Uterus (tissue), 2 donors: ENCODE results near the gene KIF17.

Experiments used
- POLR2A ChIP-seq, 2 donors: fragments of 450-650 bp; IDR thresholded peaks; one replicate each; pipeline ENCODE4 v1.6.1; 2016; ENCODE audit warnings: antibody characterized with exemption in 2 of 2, mild to moderate bottlenecking in 1 of 2, moderate library complexity in 1 of 2
- TF ChIP-seq, protein P1 (sequence below), 4 experiments: fragments of 200-600 bp in 2 of 4; fragments of 450-650 bp in 2 of 4; sonication (generic) in 2 of 4; IDR thresholded peaks; one replicate each; pipeline ENCODE4 v1.5.1; 2016 to 2019; ENCODE audit warnings: antibody characterized with exemption in 4 of 4, mild to moderate bottlenecking in 2 of 4, moderate library complexity in 1 of 4

DNA sequence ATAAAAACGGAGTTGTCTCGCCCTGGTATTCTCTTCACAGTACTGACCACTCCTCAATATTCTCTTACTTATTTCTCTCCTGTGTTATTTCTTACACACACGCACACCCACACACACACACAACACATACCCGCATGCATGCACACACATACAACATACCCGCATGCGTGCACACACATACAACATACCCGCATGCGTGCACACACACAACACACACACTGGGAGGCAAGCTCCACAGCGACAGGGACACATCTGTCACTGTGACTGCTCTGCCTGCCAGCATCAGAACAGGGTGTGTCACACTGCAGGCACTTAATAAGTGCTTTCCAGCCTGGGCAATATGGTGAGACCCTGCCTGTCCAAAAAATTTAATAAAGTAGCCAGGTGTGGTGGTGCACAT is 35.8 kb downstream of the KIF17 start:
- TF ChIP-seq, protein P1, sequence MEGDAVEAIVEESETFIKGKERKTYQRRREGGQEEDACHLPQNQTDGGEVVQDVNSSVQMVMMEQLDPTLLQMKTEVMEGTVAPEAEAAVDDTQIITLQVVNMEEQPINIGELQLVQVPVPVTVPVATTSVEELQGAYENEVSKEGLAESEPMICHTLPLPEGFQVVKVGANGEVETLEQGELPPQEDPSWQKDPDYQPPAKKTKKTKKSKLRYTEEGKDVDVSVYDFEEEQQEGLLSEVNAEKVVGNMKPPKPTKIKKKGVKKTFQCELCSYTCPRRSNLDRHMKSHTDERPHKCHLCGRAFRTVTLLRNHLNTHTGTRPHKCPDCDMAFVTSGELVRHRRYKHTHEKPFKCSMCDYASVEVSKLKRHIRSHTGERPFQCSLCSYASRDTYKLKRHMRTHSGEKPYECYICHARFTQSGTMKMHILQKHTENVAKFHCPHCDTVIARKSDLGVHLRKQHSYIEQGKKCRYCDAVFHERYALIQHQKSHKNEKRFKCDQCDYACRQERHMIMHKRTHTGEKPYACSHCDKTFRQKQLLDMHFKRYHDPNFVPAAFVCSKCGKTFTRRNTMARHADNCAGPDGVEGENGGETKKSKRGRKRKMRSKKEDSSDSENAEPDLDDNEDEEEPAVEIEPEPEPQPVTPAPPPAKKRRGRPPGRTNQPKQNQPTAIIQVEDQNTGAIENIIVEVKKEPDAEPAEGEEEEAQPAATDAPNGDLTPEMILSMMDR (IDR thresholded peaks at IDR 0.05) = no peak
- TF ChIP-seq POLR2A (IDR thresholded peaks at IDR 0.05) = no peak
